Fibroblast of upper back skin (primary cell): ENCODE results near the gene IRF4.
A peak's percentile ranks its signal among the peaks of the same experiment; 100 is the strongest.
"Not testable (repeated sequence)": the region's sequence is repeated elsewhere in the genome, so short reads cannot be mapped to it uniquely, and the experiment has no call there.

Experiments
- DNase-seq: peaks from one replicate; pipeline ENCODE4 v3.0.0-alpha.2; 2013

The IRF4 gene

GRCh38 chr6:423055-423798, 31.7 kb downstream of the IRF4 start:
- DNase-seq = no peak

- DNase-seq = no peak
Observed at GRCh38 chr6:423799-424345, 32.3 kb downstream of the IRF4 start.

GRCh38 chr6:424741-425417, 33.3 kb downstream of the IRF4 start:
- peak; percentile 23 for DNase-seq

- DNase-seq = not testable (repeated sequence)
Observed at GRCh38 chr6:425418-425788, 33.9 kb downstream of the IRF4 start.

- DNase-seq = not testable (repeated sequence)
Observed at GRCh38 chr6:426198-426738, 34.7 kb downstream of the IRF4 start.

GRCh38 chr6:428047-428603, 36.6 kb downstream of the IRF4 start:
- no peak for DNase-seq

GRCh38 chr6:429515-430121, 38.1 kb downstream of the IRF4 start:
- DNase-seq = no peak

- no peak for DNase-seq
Observed at GRCh38 chr6:431504-431903, 40.0 kb downstream of the IRF4 start.

- no peak for DNase-seq
Observed at GRCh38 chr6:431986-432385, 40.4 kb downstream of the IRF4 start.

- no peak for DNase-seq
Observed at GRCh38 chr6:434051-434705, 42.6 kb downstream of the IRF4 start.

- no peak for DNase-seq
Observed at GRCh38 chr6:435441-436307, 44.1 kb downstream of the IRF4 start.

GRCh38 chr6:436308-437036, 44.9 kb downstream of the IRF4 start:
- peak; percentile 86 for DNase-seq

GRCh38 chr6:437037-437392, 45.5 kb downstream of the IRF4 start:
- peak; percentile 11 for DNase-seq

GRCh38 chr6:438634-439170, 47.1 kb downstream of the IRF4 start:
- no peak for DNase-seq

GRCh38 chr6:439641-440167, 48.2 kb downstream of the IRF4 start:
- no peak for DNase-seq

- no peak for DNase-seq
Observed at GRCh38 chr6:441126-441920, 49.8 kb downstream of the IRF4 start.

GRCh38 chr6:443621-444159, 52.1 kb downstream of the IRF4 start:
- no peak for DNase-seq

GRCh38 chr6:444653-445275, 53.2 kb downstream of the IRF4 start:
- DNase-seq = no peak
